ENCODE data around the gene RIOK1.

RIOK1 gene

DNA sequence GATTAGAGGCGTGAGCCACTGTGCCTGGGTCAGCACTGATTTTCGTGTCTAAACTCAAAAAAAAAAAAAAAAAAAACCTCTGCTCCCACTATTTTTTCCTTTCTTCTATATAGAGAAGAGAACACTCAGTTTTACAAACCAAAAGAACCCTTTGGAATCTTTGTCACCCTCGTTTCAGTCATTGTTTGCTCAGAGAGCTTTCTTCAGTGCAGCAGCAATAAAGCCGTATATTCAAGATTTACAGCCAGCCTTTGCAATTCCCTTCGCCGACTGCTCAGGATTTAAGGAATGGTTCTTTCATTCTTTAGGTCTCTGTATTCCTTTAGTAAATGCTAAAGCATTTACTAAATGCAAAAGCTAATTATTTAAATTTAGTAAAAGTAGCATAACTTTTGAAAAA, 20.1 kb downstream of the RIOK1 start:
- DNase-seq (ENCODE audit: low read depth, low spot score), result no peak

GRCh38 chr6:7410851-7411250, 21.2 kb downstream of the RIOK1 start:
- no peak for DNase-seq (ENCODE audit: low read depth, low spot score)

DNA sequence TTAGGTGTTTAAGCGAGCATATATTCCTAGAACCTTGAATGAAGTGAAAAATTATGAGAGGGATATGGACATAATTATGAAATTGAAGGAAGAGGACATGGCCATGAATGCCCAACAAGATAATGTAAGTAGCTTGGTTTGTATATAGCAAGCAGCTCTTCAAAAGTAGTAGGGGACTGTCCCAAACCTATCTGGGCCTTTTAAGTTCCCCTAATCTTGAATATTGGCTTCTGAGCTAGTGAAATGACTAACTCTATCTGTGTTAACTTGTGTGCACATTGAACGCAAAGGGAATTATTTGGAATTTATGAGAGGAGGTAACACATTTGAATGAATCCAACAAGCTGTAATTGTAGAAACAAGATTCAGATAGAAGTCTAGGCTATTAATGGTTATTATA, 21.7 kb downstream of the RIOK1 start:
- DNase-seq (ENCODE audit: low read depth, low spot score), result no peak

- no peak for DNase-seq (ENCODE audit: low read depth, low spot score)
Measured at GRCh38 chr6:7413151-7413823, 23.7 kb downstream of the RIOK1 start.

- no peak for DNase-seq (ENCODE audit: low read depth, low spot score)
Measured at GRCh38 chr6:7414811-7415210, 25.2 kb downstream of the RIOK1 start.

GRCh38 chr6:7417684-7418083, 28.1 kb downstream of the RIOK1 start:
- no peak for DNase-seq (ENCODE audit: low read depth, low spot score)

- DNase-seq (ENCODE audit: low read depth, low spot score), result no peak
Measured at GRCh38 chr6:7418238-7418905, 28.8 kb downstream of the RIOK1 start.

DNA sequence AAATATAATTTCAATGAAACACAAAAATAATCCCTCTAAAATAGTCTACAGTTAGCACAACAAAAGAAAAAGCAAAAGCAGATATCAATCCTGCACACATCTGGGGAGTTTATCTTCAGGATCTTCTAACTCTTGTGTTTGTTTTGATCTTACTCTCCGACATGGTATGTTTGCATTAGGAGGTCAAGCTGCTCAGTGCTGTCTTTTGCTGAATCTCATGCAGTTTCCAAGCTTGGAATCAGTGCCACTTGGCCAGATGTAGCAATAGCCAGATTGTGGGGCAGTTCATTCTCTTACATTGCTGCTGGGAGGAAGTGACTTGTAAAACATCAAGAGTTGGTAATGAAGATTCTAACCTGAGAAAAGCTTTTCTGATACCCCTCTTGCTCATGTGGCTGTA, 29.5 kb downstream of the RIOK1 start:
- no peak for DNase-seq (ENCODE audit: low read depth, low spot score)

- no peak for DNase-seq (ENCODE audit: low read depth, low spot score)
Measured at GRCh38 chr6:7421066-7421465, 31.5 kb downstream of the RIOK1 start.

- DNase-seq (ENCODE audit: low read depth, low spot score), result no peak
Measured at GRCh38 chr6:7424058-7424457, 34.5 kb downstream of the RIOK1 start.

DNA sequence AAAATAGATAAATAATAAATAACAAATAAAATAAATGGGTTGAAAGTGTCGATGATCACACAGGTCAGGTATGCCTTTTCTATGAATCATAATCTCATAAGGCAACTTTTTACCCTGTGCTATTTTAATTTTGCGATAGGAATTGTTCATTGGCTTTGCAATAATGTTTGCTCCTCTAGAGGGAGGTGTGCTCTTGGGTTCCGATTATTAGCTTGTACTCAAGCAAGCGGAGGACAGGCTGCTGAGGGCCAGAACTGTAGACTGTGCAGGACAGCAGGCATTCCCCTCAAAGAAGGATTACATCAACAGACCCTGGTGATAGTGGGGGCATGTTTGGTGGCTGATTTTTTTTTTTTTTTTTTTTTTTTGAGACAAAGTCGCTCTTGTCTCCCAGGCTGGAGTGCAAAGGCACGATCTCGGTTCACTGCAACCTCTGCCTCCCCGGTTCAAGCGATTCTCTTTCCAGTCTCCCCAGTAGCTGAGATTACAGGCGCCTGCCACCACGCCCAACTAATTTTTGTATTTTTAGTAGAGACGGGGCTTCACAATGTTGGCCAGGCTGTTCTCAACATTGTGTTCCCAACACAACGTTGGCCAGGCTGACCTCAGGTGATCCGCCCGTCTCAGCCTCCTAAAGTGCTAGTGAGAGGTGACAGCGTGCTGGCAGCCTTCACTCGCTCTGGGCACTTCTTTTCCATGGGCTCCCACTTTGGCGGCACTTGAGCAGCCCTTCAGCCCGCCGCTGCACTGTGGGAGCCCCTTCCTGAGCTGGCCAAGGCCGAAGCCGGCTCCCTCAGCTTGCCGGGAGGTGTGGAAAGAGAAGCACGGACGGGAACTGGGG, 35.6 kb downstream of the RIOK1 start:
- DNase-seq (ENCODE audit: low read depth, low spot score), result no peak

GRCh38 chr6:7425808-7426190, 36.2 kb downstream of the RIOK1 start:
- no peak for DNase-seq (ENCODE audit: low read depth, low spot score)

GRCh38 chr6:7426447-7427169, 37.0 kb downstream of the RIOK1 start:
- DNase-seq (ENCODE audit: low read depth, low spot score), result no peak

DNA sequence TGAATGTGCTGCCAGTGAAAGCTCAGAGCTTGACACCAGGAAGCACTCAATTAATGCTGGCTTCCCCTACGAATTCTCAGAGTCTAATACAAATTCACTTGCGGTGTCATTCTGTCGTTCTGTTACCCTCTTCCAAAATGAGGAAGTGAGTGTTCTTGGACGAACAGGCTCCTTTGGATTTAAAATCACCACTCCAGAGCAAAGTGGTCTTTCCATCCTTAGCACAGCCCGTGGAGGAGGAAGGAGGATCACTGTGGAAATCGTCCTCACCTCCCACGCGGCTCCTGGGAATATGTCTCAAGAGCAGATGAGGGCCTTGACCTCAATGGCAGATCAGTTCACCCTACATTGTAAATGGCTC, 41.7 kb downstream of the RIOK1 start:
- DNase-seq (ENCODE audit: low read depth, low spot score), result no peak

DNA sequence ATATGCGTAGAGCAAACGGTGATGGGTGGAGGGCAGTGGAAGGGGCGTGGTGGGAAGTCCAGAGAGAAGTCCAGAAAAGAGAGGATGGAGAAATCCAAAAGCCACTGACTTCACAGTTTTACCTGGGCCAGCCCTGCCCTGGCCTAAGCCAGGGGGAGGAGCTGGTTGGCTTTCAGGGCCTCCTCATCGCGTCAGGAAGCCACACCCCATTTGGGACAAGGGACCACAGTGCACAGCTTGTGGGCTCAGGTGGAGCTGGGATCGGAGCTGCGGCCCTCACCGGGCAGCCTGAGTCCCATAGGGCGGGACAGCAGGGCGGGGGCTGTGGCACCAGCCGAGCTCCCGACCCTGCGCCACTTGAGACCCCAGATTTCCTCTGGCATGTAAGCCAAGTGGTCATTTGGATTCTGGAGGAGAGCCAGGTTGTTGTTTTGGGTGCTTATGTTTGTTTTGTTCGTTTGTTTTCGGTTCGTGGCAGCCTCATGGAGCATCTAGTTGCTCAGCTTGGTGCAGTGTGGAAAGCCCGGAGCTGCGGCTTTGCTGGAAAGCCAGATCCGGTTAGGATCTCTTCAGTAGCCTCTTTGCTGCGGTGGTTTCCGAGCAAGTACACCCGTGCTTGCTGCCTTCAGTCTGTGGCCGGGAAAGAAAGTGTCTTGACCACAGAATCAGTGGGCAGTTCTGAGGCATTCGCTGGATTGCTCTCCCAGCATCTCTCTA, 42.2 kb downstream of the RIOK1 start:
- DNase-seq (ENCODE audit: low read depth, low spot score), result no peak

DNA sequence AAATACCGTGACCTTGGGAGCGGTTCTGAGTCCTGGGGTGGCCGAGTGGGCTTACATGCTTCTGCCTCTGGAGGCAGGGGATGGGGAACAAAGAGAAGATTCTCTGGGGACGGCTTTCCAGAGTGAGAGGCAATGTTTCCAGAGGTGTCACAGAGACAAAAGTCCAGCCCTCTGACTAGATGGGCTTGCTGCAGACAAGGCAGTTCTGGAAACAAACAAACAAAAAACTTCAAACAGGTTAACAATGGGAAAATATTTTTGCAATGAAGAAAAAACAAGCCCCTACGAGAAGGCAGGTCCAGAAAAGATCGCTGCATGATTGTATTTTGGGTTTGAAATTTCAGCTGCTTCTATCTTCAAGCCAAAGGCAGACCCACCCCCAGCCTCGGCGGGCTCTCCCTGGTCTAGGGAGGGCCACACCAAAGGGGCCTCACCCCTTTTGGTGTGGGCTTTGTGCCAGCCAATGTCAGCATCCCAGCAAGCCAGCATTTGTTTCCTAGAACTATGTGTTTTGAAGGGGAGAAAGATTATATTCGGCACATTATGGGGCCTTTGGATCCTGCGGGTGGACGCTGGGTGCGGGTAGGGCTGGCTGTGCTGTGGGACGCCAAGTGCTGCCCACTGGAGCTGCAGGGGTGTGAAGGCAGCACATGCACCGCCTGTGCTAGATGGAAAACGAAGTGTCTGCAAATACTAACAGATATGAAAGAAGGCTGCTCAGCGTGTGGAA, 42.9 kb downstream of the RIOK1 start:
- DNase-seq (ENCODE audit: low read depth, low spot score), result no peak

DNA sequence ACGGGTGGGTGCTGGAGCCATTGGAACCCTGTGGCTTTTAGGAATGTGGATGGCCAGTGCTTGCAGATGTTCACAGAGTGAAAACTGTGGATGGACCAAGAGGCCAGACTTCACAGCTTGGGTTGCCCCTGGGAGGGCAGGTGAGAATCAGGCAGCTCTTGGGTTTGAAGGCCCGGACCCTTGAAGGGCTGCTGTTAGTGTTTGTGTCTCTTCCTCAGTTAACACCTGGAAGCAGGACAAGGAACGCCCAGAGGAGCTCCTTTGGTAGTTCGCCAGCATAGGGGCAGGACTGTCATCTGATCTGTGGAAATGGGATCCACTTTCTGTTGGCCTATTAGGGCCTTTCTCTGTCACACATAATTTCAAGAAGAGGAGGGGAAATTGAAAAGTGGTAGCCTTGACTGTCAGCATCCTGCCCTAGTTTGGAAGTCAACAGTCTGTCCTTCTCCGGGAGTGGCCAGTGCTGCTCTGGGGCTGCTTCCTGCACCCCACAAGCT, 43.6 kb downstream of the RIOK1 start:
- no peak for DNase-seq (ENCODE audit: low read depth, low spot score)

- no peak for DNase-seq (ENCODE audit: low read depth, low spot score)
Measured at GRCh38 chr6:7434672-7435071, 45.1 kb downstream of the RIOK1 start.

GRCh38 chr6:7438011-7438410, 48.4 kb downstream of the RIOK1 start:
- DNase-seq (ENCODE audit: low read depth, low spot score), result no peak

DNA sequence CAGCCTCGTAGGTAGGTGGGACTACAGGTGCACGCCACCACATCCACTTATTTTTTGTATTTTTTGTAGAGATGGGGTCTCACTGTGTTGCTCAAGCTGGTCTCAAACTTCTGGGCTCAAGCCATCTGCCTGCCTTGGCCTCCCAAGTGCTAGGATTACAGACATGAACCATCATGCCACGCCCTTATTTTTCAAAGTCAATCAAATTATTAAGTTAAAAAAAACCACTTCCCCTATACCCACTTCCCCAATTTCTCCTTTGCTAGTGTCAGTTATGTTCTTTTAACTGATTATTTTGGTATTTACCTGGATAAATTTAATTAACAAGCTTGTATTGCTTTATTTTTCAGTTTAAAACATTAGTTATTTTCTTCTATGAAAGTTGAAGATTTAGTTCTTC, 49.6 kb downstream of the RIOK1 start:
- no peak for DNase-seq (ENCODE audit: low read depth, low spot score)

GRCh38 chr6:7440476-7440875, 50.9 kb downstream of the RIOK1 start:
- DNase-seq (ENCODE audit: low read depth, low spot score), result no peak

All from activated CD4-positive, CD25-positive, alpha-beta regulatory T cell treated with anti-CD3 and anti-CD28 coated beads, Interleukin-2, amount 50 U/mL, for 16 hours (primary cell).